ENCODE data around the gene WASF1. TPM values are rescaled to one million over a fixed set of nuclear protein-coding genes. Genes with fewer than 3 reads are reported as not detected.

WASF1 gene
- total and polyA plus RNA-seq, 7 donors = 0.47 to 5.3 (median 0.97) TPM

- intact Hi-C loops (cut with DNase I) = no loop called here
- Histone ChIP-seq H3K27me3 (ENCODE audit: insufficient read depth in 3 of 3, low read length in 2 of 3) (no peaks in the 10 kb centered on the region), H3K4me1 (no peaks in the 10 kb centered on the region), H3K36me3 (ENCODE audit: insufficient read depth in 1 of 2, low read depth in 1 of 2) (peaks cover 16 to 99% of the 10 kb centered on the region in 2 donors), H3K9me3 (no peaks in the 10 kb centered on the region), H3K4me3 (no peak overlapping the region), H3K27ac (no peak overlapping the region)
- TF ChIP-seq CTCF (IDR thresholded peaks at IDR 0.05) = no peak
- 90 to 92% (median 91%) methylated on average over 5 of the region's 5 CpGs for WGBS, 3 donors
- no peak for DNase-seq
- no peak for ATAC-seq
Observed at GRCh38 chr6:110216140-110216539, 36.7 kb upstream of the WASF1 start.

GRCh38 chr6:110214338-110214737 lies 34.9 kb upstream of the WASF1 start:
- no peak for TF ChIP-seq CTCF (IDR thresholded peaks at IDR 0.05)
- H3K4me3 ChIP-seq = no peak overlapping the region
- intact Hi-C loops (cut with DNase I) = no loop called here
- no peaks in the 10 kb centered on the region for H3K4me1 ChIP-seq
- peaks cover 16 to 99% of the 10 kb centered on the region in 2 donors for H3K36me3 ChIP-seq (ENCODE audit: insufficient read depth in 1 of 2, low read depth in 1 of 2)
- DNase-seq (no peak), ATAC-seq (no peak)
- 41 to 68% (median 46%) methylated on average over 1 of the region's 1 CpG for WGBS, 3 donors
- no peak overlapping the region for H3K27ac ChIP-seq
- no peaks in the 10 kb centered on the region for H3K27me3 ChIP-seq (ENCODE audit: insufficient read depth in 3 of 3, low read length in 2 of 3)
- H3K9me3 ChIP-seq = no peaks in the 10 kb centered on the region

- no peak for ATAC-seq
- WGBS, 3 donors = 89 to 95% (median 89%) methylated on average over 1 of the region's 1 CpG
Observed at GRCh38 chr6:110211753-110212152, 32.3 kb upstream of the WASF1 start.

GRCh38 chr6:110207652-110208051 lies 28.2 kb upstream of the WASF1 start:
- Histone ChIP-seq H3K27ac (no peak overlapping the region), H3K4me3 (no peak overlapping the region), H3K27me3 (ENCODE audit: insufficient read depth in 3 of 3, low read length in 2 of 3) (no peaks in the 10 kb centered on the region), H3K36me3 (ENCODE audit: insufficient read depth in 1 of 2, low read depth in 1 of 2) (peaks cover 6 to 49% of the 10 kb centered on the region in 2 donors), H3K9me3 (no peaks in the 10 kb centered on the region), H3K4me1 (no peaks in the 10 kb centered on the region)
- ATAC-seq (no peak), DNase-seq (no peak)
- TF ChIP-seq CTCF (IDR thresholded peaks at IDR 0.05) = no peak
- whole genome bisulfite sequencing, 3 donors = 97 to 98% (median 97%) methylated on average over 3 of the region's 3 CpGs
- intact Hi-C loops (cut with DNase I) = no loop called here

More at GRCh38 chr6:110211753-110212152, 32.3 kb upstream of the WASF1 start:
- Histone ChIP-seq H3K9me3 (no peaks in the 10 kb centered on the region), H3K27ac (no peak overlapping the region), H3K27me3 (ENCODE audit: insufficient read depth in 3 of 3, low read length in 2 of 3) (no peaks in the 10 kb centered on the region), H3K4me3 (no peak overlapping the region), H3K36me3 (ENCODE audit: insufficient read depth in 1 of 2, low read depth in 1 of 2) (peaks cover 13 to 90% of the 10 kb centered on the region in 2 donors), H3K4me1 (no peaks in the 10 kb centered on the region)
- intact Hi-C loops (cut with DNase I) = no loop called here
- DNase-seq = no peak
- TF ChIP-seq CTCF (IDR thresholded peaks at IDR 0.05) = no peak

GRCh38 chr6:110201151-110201884 lies 21.8 kb upstream of the WASF1 start:
- no peak for DNase-seq
- H3K27me3 ChIP-seq (ENCODE audit: insufficient read depth in 3 of 3, low read length in 2 of 3) = no peaks in the 10 kb centered on the region
- H3K4me3 ChIP-seq = no peak overlapping the region
- 84 to 96% (median 87%) methylated on average over 3 of the region's 3 CpGs for WGBS, 3 donors
- no peak for TF ChIP-seq CTCF (IDR thresholded peaks at IDR 0.05)
- ATAC-seq = no peak
- no peaks in the 10 kb centered on the region for H3K36me3 ChIP-seq (ENCODE audit: insufficient read depth in 1 of 2, low read depth in 1 of 2)
- intact Hi-C loops (cut with DNase I) = no loop called here
- no peaks in the 10 kb centered on the region for H3K4me1 ChIP-seq
- H3K9me3 ChIP-seq = no peaks in the 10 kb centered on the region
- no peak overlapping the region for H3K27ac ChIP-seq
